GM12891 (cell line): Measurements from ENCODE around the gene CD59.

Experiments used
- PAX5 ChIP-seq: IDR thresholded peaks from 2 replicates; pipeline ENCODE4 v1.6.1; 2011; ENCODE audit warnings: low read length, moderate library complexity, mild to moderate bottlenecking; ENCODE audit not compliant: insufficient read depth, severe bottlenecking
- POLR2A ChIP-seq: IDR thresholded peaks from 2 replicates; pipeline ENCODE4 v1.6.1; 2011; ENCODE audit warnings: low read depth, low read length, control low read depth
- POLR2AphosphoS5 ChIP-seq: IDR thresholded peaks from 2 replicates; pipeline ENCODE4 v1.6.1; 2011; ENCODE audit warnings: low read depth, low read length, control low read depth
- POU2F2 ChIP-seq: IDR thresholded peaks from 2 replicates; pipeline ENCODE4 v1.6.1; 2011; ENCODE audit warnings: low read depth, mild to moderate bottlenecking, control low read depth, low read length, moderate library complexity
- SPI1 ChIP-seq: IDR thresholded peaks from 2 replicates; pipeline ENCODE4 v1.6.1; 2011; ENCODE audit warnings: low read depth, low read length, control low read depth
- TAF1 ChIP-seq: IDR thresholded peaks from 2 replicates; pipeline ENCODE4 v1.6.1; 2011; ENCODE audit warnings: low read depth, low read length, control low read depth

GRCh38 chr11:33699515-33700062, 36.6 kb downstream of the CD59 start:
- no peak for TF ChIP-seq POLR2A
- TF ChIP-seq POLR2AphosphoS5 = no peak
- no peak for TF ChIP-seq SPI1
- TF ChIP-seq PAX5 = no peak
- no peak for TF ChIP-seq TAF1
- TF ChIP-seq POU2F2 = no peak
